ENCODE measurements around the gene ADRA2B.

The ADRA2B gene

GRCh38 chr2:96156011-96156820, 39.8 kb upstream of the ADRA2B start:
- H3K9me3 ChIP-seq (ENCODE audit: insufficient read depth, low read depth, low read length): no peaks in the 10 kb centered on the region
- H3K9ac ChIP-seq (ENCODE audit: low read depth, low read length): no peak overlapping the region
- peaks cover 5% of the 10 kb centered on the region; the same call in 1 of the 2 replicates for H3K4me1 ChIP-seq (ENCODE audit: insufficient read depth, low read length)
- H3K27me3 ChIP-seq (ENCODE audit: insufficient read depth, low read length): no peaks in the 10 kb centered on the region
- H3K27ac ChIP-seq (ENCODE audit: low read length): no peak overlapping the region
- no peaks in the 10 kb centered on the region for H3K36me3 ChIP-seq (ENCODE audit: insufficient read depth, low read depth, low read length)
- no peak overlapping the region for H3K4me3 ChIP-seq (ENCODE audit: low read length)

- no peaks in the 10 kb centered on the region for H3K27me3 ChIP-seq (ENCODE audit: insufficient read depth, low read length)
- H3K4me3 ChIP-seq (ENCODE audit: low read length): no peak overlapping the region
- no peak overlapping the region for H3K27ac ChIP-seq (ENCODE audit: low read length)
- H3K9ac ChIP-seq (ENCODE audit: low read depth, low read length): no peak overlapping the region
- no peaks in the 10 kb centered on the region for H3K36me3 ChIP-seq (ENCODE audit: insufficient read depth, low read depth, low read length)
- peaks cover 5% of the 10 kb centered on the region; the same call in 1 of the 2 replicates for H3K4me1 ChIP-seq (ENCODE audit: insufficient read depth, low read length)
- no peaks in the 10 kb centered on the region for H3K9me3 ChIP-seq (ENCODE audit: insufficient read depth, low read depth, low read length)
These were observed 38.4 kb upstream of the ADRA2B start for GRCh38 chr2:96154506-96155380.

- Histone ChIP-seq H3K9me3 (ENCODE audit: insufficient read depth, low read depth, low read length) (no peaks in the 10 kb centered on the region), H3K27me3 (ENCODE audit: insufficient read depth, low read length) (no peaks in the 10 kb centered on the region), H3K4me3 (ENCODE audit: low read length) (no peak overlapping the region), H3K36me3 (ENCODE audit: insufficient read depth, low read depth, low read length) (no peaks in the 10 kb centered on the region), H3K27ac (ENCODE audit: low read length) (no peak overlapping the region), H3K9ac (ENCODE audit: low read depth, low read length) (no peak overlapping the region), H3K4me1 (ENCODE audit: insufficient read depth, low read length) (peaks cover 5% of the 10 kb centered on the region; the same call in 1 of the 2 replicates)
These were observed 37.6 kb upstream of the ADRA2B start for GRCh38 chr2:96153991-96154431.

- no peak overlapping the region for H3K9ac ChIP-seq (ENCODE audit: low read depth, low read length)
- no peak overlapping the region for H3K27ac ChIP-seq (ENCODE audit: low read length)
- no peak overlapping the region for H3K4me3 ChIP-seq (ENCODE audit: low read length)
- H3K9me3 ChIP-seq (ENCODE audit: insufficient read depth, low read depth, low read length): no peaks in the 10 kb centered on the region
- peaks cover 6% of the 10 kb centered on the region; the same call in 1 of the 2 replicates for H3K4me1 ChIP-seq (ENCODE audit: insufficient read depth, low read length)
- no peaks in the 10 kb centered on the region for H3K27me3 ChIP-seq (ENCODE audit: insufficient read depth, low read length)
- no peaks in the 10 kb centered on the region for H3K36me3 ChIP-seq (ENCODE audit: insufficient read depth, low read depth, low read length)
These were observed 36.9 kb upstream of the ADRA2B start for GRCh38 chr2:96153291-96153713.

- Histone ChIP-seq H3K27me3 (ENCODE audit: insufficient read depth, low read length) (peaks cover 7% of the 10 kb centered on the region), H3K9ac (ENCODE audit: low read depth, low read length) (no peak overlapping the region), H3K36me3 (ENCODE audit: insufficient read depth, low read depth, low read length) (no peaks in the 10 kb centered on the region), H3K9me3 (ENCODE audit: insufficient read depth, low read depth, low read length) (no peaks in the 10 kb centered on the region), H3K4me3 (ENCODE audit: low read length) (no peak overlapping the region), H3K27ac (ENCODE audit: low read length) (no peak overlapping the region), H3K4me1 (ENCODE audit: insufficient read depth, low read length) (peaks cover 12% of the 10 kb centered on the region; the same call in 1 of the 2 replicates)
These were observed 36.2 kb upstream of the ADRA2B start for GRCh38 chr2:96152304-96153161.

DNA sequence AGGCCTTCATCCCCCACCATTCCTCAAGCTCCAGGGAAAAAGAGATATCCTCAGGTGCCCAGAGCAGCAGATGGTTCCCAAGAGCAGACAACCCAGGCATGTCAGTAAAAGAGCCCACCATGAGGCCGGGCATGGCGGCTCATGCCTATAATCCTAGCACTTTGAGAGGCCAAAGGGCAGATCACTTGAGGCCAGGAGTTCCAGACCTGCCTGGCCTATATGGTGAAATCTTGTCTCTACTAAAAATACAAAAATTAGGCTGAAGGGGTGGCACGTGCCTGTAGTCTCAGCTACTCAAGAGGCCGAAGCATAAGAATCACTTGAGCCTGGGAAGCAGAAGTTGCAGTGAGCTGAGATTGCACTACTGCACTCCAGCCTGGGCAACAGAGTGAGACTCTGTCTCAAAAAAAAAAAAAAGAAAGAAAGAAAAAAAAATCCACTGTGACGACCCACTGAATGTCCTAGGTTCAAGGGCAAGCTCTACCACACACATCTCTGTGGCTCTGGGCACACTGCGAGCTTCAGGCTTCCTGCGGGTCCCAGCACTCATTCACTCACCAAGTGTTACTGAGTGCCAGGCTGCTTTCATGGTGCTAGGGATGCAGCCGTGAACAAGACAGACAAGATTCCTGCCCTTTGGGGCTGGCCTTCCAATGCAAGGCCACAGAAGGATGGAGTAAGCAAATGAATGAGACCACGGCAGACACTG, 35.4 kb upstream of the ADRA2B start:
- Histone ChIP-seq H3K4me1 (ENCODE audit: insufficient read depth, low read length) (peaks cover 12% of the 10 kb centered on the region; the same call in 1 of the 2 replicates), H3K27ac (ENCODE audit: low read length) (no peak overlapping the region), H3K36me3 (ENCODE audit: insufficient read depth, low read depth, low read length) (no peaks in the 10 kb centered on the region), H3K9ac (ENCODE audit: low read depth, low read length) (no peak overlapping the region), H3K9me3 (ENCODE audit: insufficient read depth, low read depth, low read length) (no peaks in the 10 kb centered on the region), H3K4me3 (ENCODE audit: low read length) (no peak overlapping the region), H3K27me3 (ENCODE audit: insufficient read depth, low read length) (peaks cover 15% of the 10 kb centered on the region)

DNA sequence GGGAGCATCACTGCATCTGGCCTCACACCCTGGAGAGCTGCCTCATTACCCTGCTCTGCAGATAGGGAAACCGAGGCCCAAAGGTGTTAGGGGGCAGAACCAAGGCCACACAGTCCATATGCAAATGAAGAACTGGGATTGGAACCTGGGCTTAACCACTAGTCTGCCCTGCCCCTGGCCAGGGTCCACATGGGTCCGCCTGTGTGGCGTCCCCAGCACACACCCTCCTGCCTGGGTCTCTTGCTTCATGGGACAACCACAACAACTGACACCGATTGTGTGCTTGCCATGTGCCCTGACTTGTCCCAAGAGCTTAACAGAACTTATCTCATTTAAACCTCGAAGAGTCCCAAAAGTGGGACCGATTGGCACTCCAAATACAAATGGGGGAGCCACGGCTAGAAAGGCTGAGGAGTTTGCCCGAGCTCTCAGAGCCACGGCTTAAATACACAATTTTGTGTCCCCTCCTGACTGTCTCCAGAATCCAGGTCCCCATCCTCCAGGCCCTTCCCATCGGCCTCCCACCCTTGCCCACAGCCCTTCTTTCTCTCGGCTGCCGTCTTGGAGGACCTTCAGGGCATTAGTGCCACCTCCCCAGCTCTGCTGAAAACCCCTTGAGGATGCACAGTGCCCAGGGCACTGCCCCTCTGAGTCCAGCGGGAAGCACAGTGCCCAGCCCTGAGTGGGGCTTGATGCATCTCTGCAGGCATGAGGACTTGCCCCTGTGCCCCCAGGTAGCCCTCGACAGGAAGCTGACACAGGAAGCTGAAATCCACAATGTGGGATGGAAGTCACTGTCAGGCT, 34.6 kb upstream of the ADRA2B start:
- Histone ChIP-seq H3K36me3 (ENCODE audit: insufficient read depth, low read depth, low read length) (no peaks in the 10 kb centered on the region), H3K4me3 (ENCODE audit: low read length) (no peak overlapping the region), H3K4me1 (ENCODE audit: insufficient read depth, low read length) (peaks cover 12% of the 10 kb centered on the region; the same call in 1 of the 2 replicates), H3K27ac (ENCODE audit: low read length) (no peak overlapping the region), H3K27me3 (ENCODE audit: insufficient read depth, low read length) (peaks cover 22% of the 10 kb centered on the region), H3K9me3 (ENCODE audit: insufficient read depth, low read depth, low read length) (no peaks in the 10 kb centered on the region), H3K9ac (ENCODE audit: low read depth, low read length) (no peak overlapping the region)

- Histone ChIP-seq H3K27ac (ENCODE audit: low read length) (no peak overlapping the region), H3K27me3 (ENCODE audit: insufficient read depth, low read length) (peaks cover 31% of the 10 kb centered on the region), H3K9ac (ENCODE audit: low read depth, low read length) (no peak overlapping the region), H3K4me3 (ENCODE audit: low read length) (no peak overlapping the region), H3K4me1 (ENCODE audit: insufficient read depth, low read length) (peaks cover 16% of the 10 kb centered on the region; the same call in 1 of the 2 replicates), H3K9me3 (ENCODE audit: insufficient read depth, low read depth, low read length) (no peaks in the 10 kb centered on the region), H3K36me3 (ENCODE audit: insufficient read depth, low read depth, low read length) (no peaks in the 10 kb centered on the region)
These were observed 33.8 kb upstream of the ADRA2B start for GRCh38 chr2:96150007-96150640.

DNA sequence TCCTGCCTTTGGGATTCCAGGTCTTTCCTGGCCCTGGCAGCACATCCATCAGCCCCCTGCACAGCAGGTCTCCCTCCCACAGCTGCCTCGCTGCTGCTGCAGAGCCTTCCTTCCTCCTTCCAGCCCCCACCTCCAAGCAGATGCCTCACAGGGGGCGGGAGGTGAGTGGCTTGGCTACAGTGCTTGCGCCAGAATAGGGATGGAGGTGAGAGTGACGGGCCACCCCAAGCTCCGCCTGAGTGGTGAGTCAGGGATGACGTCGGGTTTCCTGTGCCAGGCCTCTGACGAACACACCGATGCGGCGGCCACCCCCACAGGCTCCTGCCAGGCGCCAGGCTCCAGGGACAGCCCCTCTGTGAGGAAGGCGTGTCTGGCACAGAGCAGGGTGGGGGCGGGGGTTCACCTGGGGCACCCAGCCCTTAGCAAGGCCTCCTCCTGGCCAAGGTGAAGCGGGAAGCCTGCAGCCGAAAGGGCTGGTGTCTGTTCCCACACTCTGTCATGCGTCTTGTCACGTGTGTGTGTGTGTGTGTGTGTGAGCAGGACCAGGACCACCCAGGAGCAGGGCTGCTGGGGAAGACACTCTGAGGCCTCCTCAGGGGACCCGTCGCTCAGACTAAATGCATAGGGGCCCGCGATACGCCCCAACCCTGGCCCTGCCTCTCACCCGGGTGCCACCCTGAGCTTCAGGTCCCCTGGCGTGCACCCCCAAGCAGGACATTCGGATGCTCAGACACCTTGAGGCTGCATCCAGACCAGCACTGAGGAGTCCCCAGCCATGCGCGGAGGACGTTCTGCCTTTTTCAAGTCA, 32.2 kb upstream of the ADRA2B start:
- peak overlapping the region; percentile 7; the same call in 1 of the 2 replicates for H3K4me3 ChIP-seq (ENCODE audit: low read length)
- H3K9ac ChIP-seq (ENCODE audit: low read depth, low read length): no peak overlapping the region; the same call in 1 of the 2 replicates
- H3K9me3 ChIP-seq (ENCODE audit: insufficient read depth, low read depth, low read length): no peaks in the 10 kb centered on the region
- peaks cover 2% of the 10 kb centered on the region; the same call in 1 of the 2 replicates for H3K36me3 ChIP-seq (ENCODE audit: insufficient read depth, low read depth, low read length)
- peaks cover 16% of the 10 kb centered on the region; the same call in 1 of the 2 replicates for H3K4me1 ChIP-seq (ENCODE audit: insufficient read depth, low read length)
- H3K27me3 ChIP-seq (ENCODE audit: insufficient read depth, low read length): peaks cover 45% of the 10 kb centered on the region
- H3K27ac ChIP-seq (ENCODE audit: low read length): no peak overlapping the region
